OCI-LY7 (cell line): ENCODE measurements around the gene PTAFR.

Experiments used
- CTCF ChIP-seq: fragments of 200-600 bp; sonication (generic); conservative IDR thresholded peaks from 2 replicates; pipeline ENCODE4 v1.5.1; 2014; ENCODE audit warnings: mild to moderate bottlenecking, antibody characterized with exemption, low read length, moderate library complexity, mixed read lengths
- EZH2phosphoT487 ChIP-seq: fragments of 200-600 bp; sonication (generic); IDR thresholded peaks from 2 replicates; pipeline ENCODE4 v1.6.1; 2018; ENCODE audit warnings: low read depth, borderline replicate concordance, mild to moderate bottlenecking, mixed run types, antibody characterized with exemption, low read length, moderate library complexity, mixed read lengths

GRCh38 chr1:28155628-28156027 is 20.9 kb downstream of the PTAFR start:
- TF ChIP-seq CTCF (no peak), EZH2phosphoT487 (no peak)
